NB4 (cell line): ENCODE results near the gene EIF2B2.

Experiments used
- POLR2A ChIP-seq: IDR thresholded peaks from 2 replicates; pipeline ENCODE4 v1.6.1; 2011; ENCODE audit warnings: mild to moderate bottlenecking; ENCODE audit not compliant: insufficient read length; ENCODE audit errors: extremely low read depth
- TF ChIP-seq, protein P1 (sequence below): IDR thresholded peaks from one replicate; pipeline ENCODE4 v1.5.1; 2012; ENCODE audit warnings: low read depth, low read length
- TF ChIP-seq, protein P2 (sequence below): IDR thresholded peaks from 2 replicates; pipeline ENCODE4 v1.6.1; 2011; ENCODE audit warnings: low read depth, low read length

GRCh38 chr14:75041613-75042012 is 38.9 kb downstream of the EIF2B2 start:
- TF ChIP-seq POLR2A: no peak
- TF ChIP-seq, protein P1, sequence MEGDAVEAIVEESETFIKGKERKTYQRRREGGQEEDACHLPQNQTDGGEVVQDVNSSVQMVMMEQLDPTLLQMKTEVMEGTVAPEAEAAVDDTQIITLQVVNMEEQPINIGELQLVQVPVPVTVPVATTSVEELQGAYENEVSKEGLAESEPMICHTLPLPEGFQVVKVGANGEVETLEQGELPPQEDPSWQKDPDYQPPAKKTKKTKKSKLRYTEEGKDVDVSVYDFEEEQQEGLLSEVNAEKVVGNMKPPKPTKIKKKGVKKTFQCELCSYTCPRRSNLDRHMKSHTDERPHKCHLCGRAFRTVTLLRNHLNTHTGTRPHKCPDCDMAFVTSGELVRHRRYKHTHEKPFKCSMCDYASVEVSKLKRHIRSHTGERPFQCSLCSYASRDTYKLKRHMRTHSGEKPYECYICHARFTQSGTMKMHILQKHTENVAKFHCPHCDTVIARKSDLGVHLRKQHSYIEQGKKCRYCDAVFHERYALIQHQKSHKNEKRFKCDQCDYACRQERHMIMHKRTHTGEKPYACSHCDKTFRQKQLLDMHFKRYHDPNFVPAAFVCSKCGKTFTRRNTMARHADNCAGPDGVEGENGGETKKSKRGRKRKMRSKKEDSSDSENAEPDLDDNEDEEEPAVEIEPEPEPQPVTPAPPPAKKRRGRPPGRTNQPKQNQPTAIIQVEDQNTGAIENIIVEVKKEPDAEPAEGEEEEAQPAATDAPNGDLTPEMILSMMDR: no peak
- TF ChIP-seq, protein P2, sequence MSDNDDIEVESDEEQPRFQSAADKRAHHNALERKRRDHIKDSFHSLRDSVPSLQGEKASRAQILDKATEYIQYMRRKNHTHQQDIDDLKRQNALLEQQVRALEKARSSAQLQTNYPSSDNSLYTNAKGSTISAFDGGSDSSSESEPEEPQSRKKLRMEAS: no peak
